PC-3 (cell line): ENCODE measurements around the gene PANK1. TPM values are rescaled to one million over a fixed set of nuclear protein-coding genes. Genes with fewer than 3 reads are reported as not detected.

Source experiments
- ATAC-seq: fragments of 200-7000 bp; cut with Tn5 transposase; 2 replicates; pipeline ENCODE4 v1.9.1; 2020; ENCODE audit warnings: mild to moderate bottlenecking, moderate library complexity
- BruUV-seq: library from RNA; stranded (reverse); fragments of 400-500 nt; replicated peaks from 2 replicates; lab custom pipeline; 2021; lab: Mats Ljungman, UMichigan
- CTCF ChIA-PET: fragments of 300-600 bp; sonication (Branson Sonifier 250); formaldehyde crosslinking; loops from one replicate; lab custom pipeline; 2022; ENCODE audit warnings: antibody characterized with exemption; lab: Charles Lee
- POLR2A ChIA-PET: fragments of 300-600 bp; sonication (Branson Sonifier 250); formaldehyde crosslinking; loops from one replicate; lab custom pipeline; 2022; ENCODE audit warnings: antibody characterized with exemption; ENCODE audit not compliant: unreplicated experiment; lab: Charles Lee
- DNase-seq: peaks from one replicate; pipeline ENCODE4 v3.0.0-alpha.2; 2015
- H2AFZ ChIP-seq: fragments of 300-600 bp; sonication (generic); 2 replicates; pipeline ENCODE4 v1.6.0; 2016; ENCODE audit warnings: antibody characterized with exemption, low read length
- H3F3A ChIP-seq: fragments of 300-600 bp; sonication (generic); one replicate; pipeline ENCODE4 v1.6.0; 2017; ENCODE audit warnings: antibody characterized with exemption, low read length, control low read depth, mild to moderate bottlenecking; ENCODE audit not compliant: unreplicated experiment
- H3K27ac ChIP-seq: fragments of 300-600 bp; sonication (generic); 2 replicates; pipeline ENCODE4 v1.5.1; 2016; ENCODE audit warnings: mild to moderate bottlenecking, low read length
- H3K27me3 ChIP-seq: fragments of 300-600 bp; sonication (generic); 2 replicates; pipeline ENCODE4 v1.6.1; 2016; ENCODE audit warnings: low read length, mixed read lengths
- H3K36me3 ChIP-seq: fragments of 300-600 bp; sonication (generic); 2 replicates; pipeline ENCODE4 v1.6.1; 2016; ENCODE audit warnings: low read depth, mixed run types, low read length, mixed read lengths
- H3K4me1 ChIP-seq: fragments of 300-600 bp; sonication (generic); 2 replicates; pipeline ENCODE4 v1.5.1; 2016; ENCODE audit warnings: low read length; ENCODE audit not compliant: insufficient read depth
- H3K4me2 ChIP-seq: fragments of 300-600 bp; sonication (generic); 2 replicates; pipeline ENCODE4 v1.6.0; 2016; ENCODE audit warnings: low read length
- H3K4me3 ChIP-seq: fragments of 300-600 bp; sonication (generic); 2 replicates; pipeline ENCODE4 v1.5.1; 2016; ENCODE audit warnings: mild to moderate bottlenecking, low read length, mixed read lengths
- H3K79me2 ChIP-seq: fragments of 300-600 bp; sonication (generic); 2 replicates; pipeline ENCODE4 v1.6.1; 2017; ENCODE audit warnings: low read length, mixed read lengths
- H3K9ac ChIP-seq: fragments of 300-600 bp; sonication (generic); 2 replicates; pipeline ENCODE4 v1.6.0; 2016; ENCODE audit warnings: mild to moderate bottlenecking, low read length
- H3K9me2 ChIP-seq: fragments of 300-600 bp; sonication (generic); replicated peaks from 2 replicates; pipeline ENCODE4 v1.6.1; 2016; ENCODE audit warnings: mixed run types, low read length, mixed read lengths
- H3K9me3 ChIP-seq: fragments of 300-600 bp; sonication (generic); 2 replicates; pipeline ENCODE4 v1.6.1; 2016; ENCODE audit warnings: low read length, mixed read lengths
- H4K20me1 ChIP-seq: fragments of 300-600 bp; sonication (generic); 2 replicates; pipeline ENCODE4 v1.6.1; 2016; ENCODE audit warnings: low read length, mixed read lengths
- EZH2 ChIP-seq: fragments of 300-600 bp; sonication (generic); IDR thresholded peaks from one replicate; pipeline ENCODE4 v1.6.1; 2017; ENCODE audit warnings: antibody characterized with exemption, mild to moderate bottlenecking, low read length; ENCODE audit not compliant: unreplicated experiment
- EZH2phosphoT487 ChIP-seq: fragments of 300-600 bp; sonication (generic); IDR thresholded peaks from 2 replicates; pipeline ENCODE4 v1.6.1; 2018; ENCODE audit warnings: mild to moderate bottlenecking, antibody characterized with exemption, low read length, borderline replicate concordance
- intact Hi-C: fragments of 100-400 bp; cut with micrococcal nuclease; formaldehyde crosslinking; loops from 2 replicates; pipeline ENCODE4 v1.9.0; 2023
- total RNA-seq: library from RNA; depleted of rRNA; stranded (reverse); fragments of >200 nt; gene quantifications from 2 replicates; pipeline ENCODE4 v1.2.3, GENCODE V29; 2014
- TF ChIP-seq, protein P1 (sequence below): fragments of 300-600 bp; sonication (generic); conservative IDR thresholded peaks from 2 replicates; pipeline ENCODE4 v1.5.1; 2017; ENCODE audit warnings: antibody characterized with exemption, low read depth, mild to moderate bottlenecking, low read length

Gene PANK1
- total RNA-seq, 1 experiment from 2014 or later, result 3.9 TPM

DNA sequence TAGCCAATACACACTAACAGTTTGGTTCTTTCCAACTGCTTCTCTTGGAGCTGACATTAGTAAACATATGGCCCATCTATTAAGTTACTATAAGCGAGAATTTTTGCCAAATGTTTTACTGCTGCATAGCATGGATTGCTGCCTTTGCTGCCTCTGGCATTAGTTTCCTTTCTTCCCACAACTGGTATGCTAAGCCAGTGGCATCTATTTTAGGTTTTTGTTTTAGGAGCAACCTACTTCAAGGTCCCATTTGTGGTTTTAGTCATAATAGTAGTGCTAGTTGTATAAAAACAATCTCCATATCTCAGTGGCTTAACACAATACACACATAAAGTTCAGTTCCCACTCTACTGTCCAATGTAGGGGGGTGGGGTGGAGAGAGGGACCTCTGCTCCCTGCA is 25.9 kb upstream of the PANK1 start:
- H3K9ac ChIP-seq, result no peak overlapping the region
- H3K36me3 ChIP-seq, result no peaks in the 10 kb centered on the region
- H3K4me1 ChIP-seq, result no peaks in the 10 kb centered on the region
- no TSS peak for BruUV-seq
- H3K4me3 ChIP-seq, result no peak overlapping the region
- intact Hi-C loops, result no loop called here
- POLR2A ChIA-PET, result no interaction called here
- H3K4me2 ChIP-seq, result no peak overlapping the region
- H3K9me2 ChIP-seq, result no peaks in the 10 kb centered on the region
- no peaks in the 10 kb centered on the region for H3K79me2 ChIP-seq
- H4K20me1 ChIP-seq, result no peaks in the 10 kb centered on the region
- no peaks in the 10 kb centered on the region for H3F3A ChIP-seq
- no peaks in the 10 kb centered on the region for H3K27me3 ChIP-seq
- no peak overlapping the region for H2AFZ ChIP-seq
- no peak for DNase-seq
- CTCF ChIA-PET, result no interaction called here
- TF ChIP-seq, protein P1, sequence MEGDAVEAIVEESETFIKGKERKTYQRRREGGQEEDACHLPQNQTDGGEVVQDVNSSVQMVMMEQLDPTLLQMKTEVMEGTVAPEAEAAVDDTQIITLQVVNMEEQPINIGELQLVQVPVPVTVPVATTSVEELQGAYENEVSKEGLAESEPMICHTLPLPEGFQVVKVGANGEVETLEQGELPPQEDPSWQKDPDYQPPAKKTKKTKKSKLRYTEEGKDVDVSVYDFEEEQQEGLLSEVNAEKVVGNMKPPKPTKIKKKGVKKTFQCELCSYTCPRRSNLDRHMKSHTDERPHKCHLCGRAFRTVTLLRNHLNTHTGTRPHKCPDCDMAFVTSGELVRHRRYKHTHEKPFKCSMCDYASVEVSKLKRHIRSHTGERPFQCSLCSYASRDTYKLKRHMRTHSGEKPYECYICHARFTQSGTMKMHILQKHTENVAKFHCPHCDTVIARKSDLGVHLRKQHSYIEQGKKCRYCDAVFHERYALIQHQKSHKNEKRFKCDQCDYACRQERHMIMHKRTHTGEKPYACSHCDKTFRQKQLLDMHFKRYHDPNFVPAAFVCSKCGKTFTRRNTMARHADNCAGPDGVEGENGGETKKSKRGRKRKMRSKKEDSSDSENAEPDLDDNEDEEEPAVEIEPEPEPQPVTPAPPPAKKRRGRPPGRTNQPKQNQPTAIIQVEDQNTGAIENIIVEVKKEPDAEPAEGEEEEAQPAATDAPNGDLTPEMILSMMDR, result no peak
- no peak for TF ChIP-seq EZH2phosphoT487
- no peak for TF ChIP-seq EZH2
- H3K27ac ChIP-seq, result no peak overlapping the region
- ATAC-seq, result no peak
- no peaks in the 10 kb centered on the region for H3K9me3 ChIP-seq

DNA sequence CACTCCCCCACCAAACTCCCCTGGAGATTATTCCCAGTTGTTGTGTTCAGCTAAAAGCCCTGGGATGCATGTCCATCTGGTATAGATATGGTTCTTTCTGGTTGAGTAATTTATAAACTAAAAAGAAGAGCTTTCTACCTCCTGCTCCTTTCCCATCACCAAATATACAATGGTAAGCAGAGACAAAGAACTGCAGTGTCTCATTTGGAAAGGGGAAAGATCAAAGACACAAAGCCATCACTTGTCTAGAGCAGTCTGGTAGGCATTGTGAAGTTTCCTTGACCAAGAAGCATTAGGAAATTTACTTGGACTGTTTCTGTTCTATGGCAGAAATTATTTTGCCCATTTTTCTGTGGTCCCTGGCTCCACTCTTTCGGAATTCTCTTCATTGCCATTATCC is 24.9 kb upstream of the PANK1 start:
- no peak overlapping the region for H2AFZ ChIP-seq
- ChIA-PET CTCF (no interaction called here), POLR2A (no interaction called here)
- no peaks in the 10 kb centered on the region for H3K9me2 ChIP-seq
- H3K4me3 ChIP-seq, result no peak overlapping the region
- no peak overlapping the region for H3K27ac ChIP-seq
- H4K20me1 ChIP-seq, result no peaks in the 10 kb centered on the region
- H3K4me1 ChIP-seq, result no peaks in the 10 kb centered on the region
- H3K9me3 ChIP-seq, result no peaks in the 10 kb centered on the region
- no peak overlapping the region for H3K9ac ChIP-seq
- H3F3A ChIP-seq, result no peaks in the 10 kb centered on the region
- TF ChIP-seq EZH2phosphoT487 (no peak), EZH2 (no peak)
- TF ChIP-seq, protein P1, result no peak
- ATAC-seq (no peak), DNase-seq (no peak)
- intact Hi-C loops, result no loop called here
- H3K36me3 ChIP-seq, result no peaks in the 10 kb centered on the region
- H3K27me3 ChIP-seq, result no peaks in the 10 kb centered on the region
- no peak overlapping the region for H3K4me2 ChIP-seq
- BruUV-seq, result no TSS peak
- no peaks in the 10 kb centered on the region for H3K79me2 ChIP-seq

DNA sequence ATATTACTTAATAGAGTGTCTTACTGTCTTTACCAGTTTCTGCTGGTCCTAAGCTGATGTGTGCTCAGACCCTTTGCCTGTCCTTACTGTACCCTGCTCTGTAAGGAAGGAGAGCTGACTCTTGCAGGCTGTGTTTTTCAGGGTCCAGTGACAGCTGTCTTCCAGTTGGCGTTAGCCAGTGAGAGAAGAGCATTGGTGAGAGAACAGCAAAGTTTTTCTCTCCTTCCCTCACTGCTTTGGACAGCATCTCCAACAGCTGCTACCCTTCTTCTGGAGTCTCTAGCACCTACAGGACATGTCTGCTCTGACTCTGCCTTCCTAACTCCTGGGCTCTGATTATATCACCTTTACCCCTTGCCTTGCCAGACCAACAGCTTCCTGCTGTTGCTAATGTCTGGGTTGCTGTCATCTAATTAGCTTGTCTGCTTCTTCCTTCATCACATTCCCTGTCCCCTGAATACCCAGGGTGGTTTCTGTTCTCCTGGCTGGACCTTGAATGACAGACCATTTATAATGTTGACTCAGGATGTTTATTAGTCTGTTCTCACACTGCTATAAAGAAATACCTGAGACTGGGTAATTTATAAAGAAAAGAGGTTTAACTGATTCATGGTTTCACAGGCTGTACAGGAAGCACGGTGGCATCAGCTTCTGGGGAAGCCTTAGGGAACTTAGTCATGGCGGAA is 23.5 kb upstream of the PANK1 start:
- Histone ChIP-seq H3K4me3 (no peak overlapping the region), H2AFZ (no peak overlapping the region), H3K9me3 (no peaks in the 10 kb centered on the region), H3K4me1 (no peaks in the 10 kb centered on the region), H3K27ac (no peak overlapping the region), H3K9me2 (no peaks in the 10 kb centered on the region), H3K36me3 (no peaks in the 10 kb centered on the region), H3K9ac (no peak overlapping the region), H3F3A (no peaks in the 10 kb centered on the region), H3K27me3 (no peaks in the 10 kb centered on the region), H3K79me2 (no peaks in the 10 kb centered on the region), H3K4me2 (no peak overlapping the region), H4K20me1 (no peaks in the 10 kb centered on the region)
- POLR2A ChIA-PET, result no interaction called here
- intact Hi-C loops, result no loop called here
- TF ChIP-seq EZH2phosphoT487 (no peak), EZH2 (no peak)
- TF ChIP-seq, protein P1, result no peak
- no TSS peak for BruUV-seq
- CTCF ChIA-PET, result no interaction called here
- DNase-seq, result peak; percentile 6
- peak; percentile 72 for ATAC-seq
